AG10803 (cell line): ENCODE measurements around the gene MPPED2.
A peak's percentile ranks its signal among the peaks of the same experiment; 100 is the strongest.

ENCODE experiments used
- DNase-seq: peaks from one replicate; pipeline ENCODE4 v3.0.0; 2010; ENCODE audit warnings: low read depth
- H3K4me3 ChIP-seq: 2 replicates; pipeline ENCODE4 v1.5.1; 2011; ENCODE audit warnings: mild to moderate bottlenecking, low read length, control low read depth
- TF ChIP-seq, protein P1 (sequence below): conservative IDR thresholded peaks from 2 replicates; pipeline ENCODE4 v1.5.1; 2011; ENCODE audit warnings: mild to moderate bottlenecking, low read length, control low read depth, inconsistent platforms

The MPPED2 gene, protein sequence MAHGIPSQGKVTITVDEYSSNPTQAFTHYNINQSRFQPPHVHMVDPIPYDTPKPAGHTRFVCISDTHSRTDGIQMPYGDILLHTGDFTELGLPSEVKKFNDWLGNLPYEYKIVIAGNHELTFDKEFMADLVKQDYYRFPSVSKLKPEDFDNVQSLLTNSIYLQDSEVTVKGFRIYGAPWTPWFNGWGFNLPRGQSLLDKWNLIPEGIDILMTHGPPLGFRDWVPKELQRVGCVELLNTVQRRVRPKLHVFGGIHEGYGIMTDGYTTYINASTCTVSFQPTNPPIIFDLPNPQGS

DNA sequence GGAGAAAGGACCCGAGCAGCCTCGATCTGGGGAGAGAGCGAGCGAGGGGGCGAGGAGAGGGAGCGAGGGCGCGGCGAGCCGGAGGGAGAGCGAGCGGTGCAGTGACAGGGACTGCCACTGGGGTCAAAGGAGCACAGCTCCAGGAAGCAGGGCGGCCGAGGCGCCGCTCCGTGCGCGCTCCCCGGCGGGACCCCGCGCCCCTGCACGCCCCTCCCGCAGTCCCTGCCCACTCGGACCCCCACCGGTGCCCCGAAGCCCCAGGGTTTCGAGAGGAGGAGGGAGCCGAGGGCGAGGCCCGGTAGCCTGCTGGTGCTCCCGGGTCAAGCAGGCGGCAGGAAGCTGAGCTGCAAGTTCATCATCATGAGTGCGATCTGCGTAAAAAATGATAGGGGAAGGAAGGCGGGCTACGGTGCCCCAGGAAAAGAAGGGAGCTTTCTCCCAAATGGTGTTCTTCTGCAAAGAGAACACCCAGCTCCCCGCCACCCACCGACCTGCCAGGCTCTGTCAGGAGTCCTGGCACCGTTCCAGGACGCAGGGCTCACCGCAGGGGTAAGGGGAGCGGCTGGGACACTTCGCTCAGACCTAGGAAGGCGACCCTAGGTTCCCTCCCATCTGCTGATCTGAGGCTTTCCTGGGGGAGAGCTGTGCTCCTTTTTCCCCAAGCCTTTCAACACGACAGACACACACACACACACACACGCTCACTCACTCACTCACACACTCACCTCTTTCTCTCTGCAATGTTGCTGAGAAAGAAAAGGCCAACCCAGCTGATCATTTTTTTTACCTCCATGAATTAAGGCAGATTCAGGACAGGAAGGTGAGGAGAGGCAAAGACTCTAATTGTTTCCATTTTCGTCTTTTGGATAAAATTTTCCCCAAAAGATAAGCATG, at the start of gene MPPED2:
TSS of gene MPPED2 (minus strand) at position 103 of the 894 bp plus-strand sequence. CDS start 5,980 bp downstream, outside the sequence.
- TF ChIP-seq, protein P1, sequence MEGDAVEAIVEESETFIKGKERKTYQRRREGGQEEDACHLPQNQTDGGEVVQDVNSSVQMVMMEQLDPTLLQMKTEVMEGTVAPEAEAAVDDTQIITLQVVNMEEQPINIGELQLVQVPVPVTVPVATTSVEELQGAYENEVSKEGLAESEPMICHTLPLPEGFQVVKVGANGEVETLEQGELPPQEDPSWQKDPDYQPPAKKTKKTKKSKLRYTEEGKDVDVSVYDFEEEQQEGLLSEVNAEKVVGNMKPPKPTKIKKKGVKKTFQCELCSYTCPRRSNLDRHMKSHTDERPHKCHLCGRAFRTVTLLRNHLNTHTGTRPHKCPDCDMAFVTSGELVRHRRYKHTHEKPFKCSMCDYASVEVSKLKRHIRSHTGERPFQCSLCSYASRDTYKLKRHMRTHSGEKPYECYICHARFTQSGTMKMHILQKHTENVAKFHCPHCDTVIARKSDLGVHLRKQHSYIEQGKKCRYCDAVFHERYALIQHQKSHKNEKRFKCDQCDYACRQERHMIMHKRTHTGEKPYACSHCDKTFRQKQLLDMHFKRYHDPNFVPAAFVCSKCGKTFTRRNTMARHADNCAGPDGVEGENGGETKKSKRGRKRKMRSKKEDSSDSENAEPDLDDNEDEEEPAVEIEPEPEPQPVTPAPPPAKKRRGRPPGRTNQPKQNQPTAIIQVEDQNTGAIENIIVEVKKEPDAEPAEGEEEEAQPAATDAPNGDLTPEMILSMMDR, result peak; percentile 21; the same call in 1 of the 2 replicates
- DNase-seq, result no peak

DNA sequence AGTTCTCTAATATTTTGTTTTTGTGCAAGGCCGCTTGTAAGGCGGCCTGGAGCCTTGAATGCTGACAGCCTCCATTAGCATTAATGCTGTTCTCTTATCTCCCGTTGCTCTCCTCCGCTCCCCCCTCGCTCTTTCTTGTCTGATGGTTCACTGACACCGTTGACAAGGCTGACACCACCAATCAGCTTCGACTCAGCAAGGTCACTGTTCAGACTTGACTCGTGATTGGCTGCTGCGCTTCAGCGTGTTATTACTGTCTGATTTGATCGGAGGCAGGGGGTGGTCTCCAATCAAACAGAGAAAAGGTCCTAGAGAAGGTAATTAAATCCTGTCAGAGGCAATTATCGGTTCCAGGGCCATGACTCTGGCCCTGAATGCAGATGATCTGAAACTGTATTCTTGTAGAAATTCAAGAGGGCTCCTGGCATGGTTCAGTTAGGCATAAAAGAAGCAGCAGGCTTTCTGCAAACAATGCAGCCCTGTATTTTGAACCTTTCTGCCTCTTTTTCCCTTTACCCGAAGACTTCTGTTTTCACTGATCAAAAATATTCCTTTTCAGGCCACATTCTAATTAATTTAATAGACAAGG, 49.3 kb upstream of the MPPED2 start:
- TF ChIP-seq, protein P1, result no peak
- H3K4me3 ChIP-seq, result no peak overlapping the region
- DNase-seq, result no peak

More for the DNA sequence above, at the start of gene MPPED2:
- H3K4me3 ChIP-seq, result peak within 1 kb of the TSS; percentile 48

DNA sequence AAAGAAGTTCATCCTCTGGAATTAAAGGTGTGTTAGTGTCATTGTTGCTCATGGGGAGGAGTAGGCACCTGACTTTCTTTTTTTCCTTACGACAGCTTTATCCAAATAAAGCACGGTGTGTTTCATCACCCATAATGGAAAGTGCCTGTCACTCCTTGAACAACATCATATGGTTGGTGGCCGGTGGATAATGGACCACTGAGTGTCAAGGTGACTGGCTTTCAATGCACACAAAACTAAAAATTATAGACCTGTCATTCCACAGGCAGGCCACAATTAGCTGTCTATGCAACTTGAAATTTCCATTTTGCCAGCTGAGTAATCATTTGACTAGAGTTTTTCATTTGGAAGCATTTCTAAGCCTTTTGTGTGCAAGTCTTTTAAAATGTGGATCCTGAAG, 45.0 kb upstream of the MPPED2 start:
- H3K4me3 ChIP-seq, result no peak overlapping the region
- TF ChIP-seq, protein P1, result no peak
- DNase-seq, result no peak

- TF ChIP-seq, protein P1, result no peak
- DNase-seq, result no peak
- no peak overlapping the region for H3K4me3 ChIP-seq
These were observed 33.6 kb upstream of the MPPED2 start for GRCh38 chr11:30619767-30620166.

DNA sequence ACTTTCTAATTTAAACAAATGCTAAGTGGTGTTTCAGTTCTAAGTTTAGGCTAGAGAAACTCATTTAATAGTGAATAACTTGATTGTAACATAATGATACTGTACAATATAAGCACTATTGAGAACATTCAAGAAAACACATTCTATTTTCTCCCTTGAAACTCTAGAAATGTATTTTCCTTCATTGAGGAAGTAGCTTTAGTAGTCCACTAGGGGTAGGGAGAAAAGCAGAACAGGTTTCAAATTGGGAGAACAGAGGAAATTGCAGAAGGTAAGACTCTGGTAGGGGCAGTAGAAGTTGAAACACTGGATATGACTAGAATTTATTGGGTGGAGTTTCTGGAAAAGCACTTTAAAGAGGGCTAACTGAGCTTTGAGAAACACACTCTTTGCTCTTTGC, 31.6 kb upstream of the MPPED2 start:
- TF ChIP-seq, protein P1, result no peak
- H3K4me3 ChIP-seq, result no peak overlapping the region
- DNase-seq, result no peak

DNA sequence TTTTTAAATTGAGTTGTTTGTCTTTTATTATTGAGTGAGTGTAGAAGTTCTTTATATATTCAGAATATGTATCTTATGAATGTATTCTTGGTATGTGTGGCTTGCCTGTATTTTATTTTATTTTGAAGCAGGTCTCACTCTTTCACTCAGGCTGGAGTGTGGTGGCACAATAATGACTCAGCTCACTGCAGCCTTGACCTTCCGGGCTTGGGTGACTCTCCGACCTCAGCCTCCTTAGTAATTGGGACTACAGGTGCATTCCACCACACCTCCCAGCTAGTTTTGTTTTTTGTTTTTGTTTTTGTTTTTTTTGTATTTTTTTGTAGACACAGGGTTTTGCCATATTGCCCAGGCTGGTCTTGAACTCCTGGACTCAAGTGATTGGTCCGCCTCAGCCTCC, 24.5 kb upstream of the MPPED2 start:
- no peak for DNase-seq
- H3K4me3 ChIP-seq, result no peak overlapping the region
- TF ChIP-seq, protein P1, result no peak
